Body of pancreas (tissue), 4 donors: ENCODE data around the gene ZBED5. TPM values are rescaled to one million over a fixed set of nuclear protein-coding genes. Genes with fewer than 3 reads are reported as not detected.

Source experiments
- ATAC-seq: fragments of 150-250 bp; one replicate; pipeline ENCODE4 v1.9.1; 2016
- DNase-seq, 4 donors: peaks; one replicate each; pipeline ENCODE4 v3.0.0-alpha.2; 2019
- H3K27ac ChIP-seq, 4 donors: fragments of 200-600 bp; sonication (generic); 1 replicate in 3 of 4; 2 replicates in 1 of 4; pipeline versions ENCODE4 v1.5.1 to v1.6.1; 2016 to 2019; ENCODE audit warnings: mild to moderate bottlenecking in 1 of 4, mixed read lengths in 1 of 4, moderate library complexity in 1 of 4
- H3K27me3 ChIP-seq, 2 donors: fragments of 200-600 bp; sonication (generic); one replicate each; pipeline ENCODE4 v1.6.0; 2016; ENCODE audit warnings: mild to moderate bottlenecking in 1 of 2
- H3K36me3 ChIP-seq, 2 donors: fragments of 200-600 bp; sonication (generic); replicated peaks in 1 of 2; 2 replicates each; pipeline ENCODE4 v1.5.1; 2016; ENCODE audit warnings: low read depth in 2 of 2; ENCODE audit not compliant: insufficient read depth in 1 of 2
- H3K4me1 ChIP-seq: fragments of 200-600 bp; sonication (generic); one replicate; pipeline ENCODE4 v1.6.0; 2016
- H3K4me3 ChIP-seq, 2 donors: fragments of 200-600 bp; sonication (generic); 1 replicate in 1 of 2; 2 replicates in 1 of 2; pipeline ENCODE4 v1.5.1; 2016 to 2019
- H3K9me3 ChIP-seq, 3 donors: fragments of 200-600 bp; sonication (generic); 1 replicate in 2 of 3; 2 replicates in 1 of 3; pipeline ENCODE4 v1.5.1; 2016
- CTCF ChIP-seq, 7 experiments: fragments of 450-650 bp in 4 of 7; fragments of 200-600 bp in 3 of 7; sonication (generic) in 3 of 7; IDR thresholded peaks; one replicate each; pipeline ENCODE4 v1.5.1; 2016 to 2019; ENCODE audit warnings: antibody characterized with exemption in 7 of 7
- POLR2A ChIP-seq, 3 donors: fragments of 450-650 bp; IDR thresholded peaks; one replicate each; pipeline ENCODE4 v1.6.1; 2016; ENCODE audit warnings: antibody characterized with exemption in 3 of 3, mild to moderate bottlenecking in 2 of 3
- WGBS, 2 donors: methylation state at CpG; one replicate each; pipeline ENCODE4 v1.1.5; 2017; 5-methylcytosine and 5-hydroxymethylcytosine counted together
- intact Hi-C: fragments of 100-400 bp; cut with DNase I; formaldehyde crosslinking; loops from one replicate; pipeline ENCODE4 v1.15.1; 2023
- total RNA-seq, 2 donors: library from RNA; depleted of rRNA; stranded (reverse); fragments of >200 nt; gene quantifications; one replicate each; pipeline ENCODE4 v1.1.0, GENCODE V29; 2016

ZBED5 gene
- total RNA-seq, 2 donors from 2014 or later, result 16.5 to 24.1 TPM

GRCh38 chr11:10808235-10808552 lies 49.7 kb downstream of the ZBED5 start:
- peak in 1 of 4 donors; percentile 48 for DNase-seq
- Histone ChIP-seq H3K4me3 (peak overlapping the region; percentile 83 to 94), H3K36me3 (peaks cover 25 to 28% of the 10 kb centered on the region in 2 donors), H3K4me1 (peaks cover 35% of the 10 kb centered on the region), H3K27ac (peak overlapping the region; percentile 75 to 98 (median 96)), H3K27me3 (no peaks in the 10 kb centered on the region), H3K9me3 (no peaks in the 10 kb centered on the region)
- intact Hi-C loops, result no loop called here
- 0 to 20% methylated on average over 1 to 35 of the region's 36 CpGs for WGBS, 2 donors
- ATAC-seq, result peak; percentile 12
- TF ChIP-seq POLR2A (IDR thresholded peaks at IDR 0.05), result no peak
- peak in 1 of 7 experiments; percentile 8 for TF ChIP-seq CTCF (IDR thresholded peaks at IDR 0.05)

- no peak for TF ChIP-seq POLR2A (IDR thresholded peaks at IDR 0.05)
- peaks cover 36% of the 10 kb centered on the region for H3K4me1 ChIP-seq
- ATAC-seq, result peak; percentile 5
- no peaks in the 10 kb centered on the region for H3K9me3 ChIP-seq
- WGBS, 2 donors, result 0 to 1% methylated on average over 25 to 39 of the region's 39 CpGs
- H3K4me3 ChIP-seq, result peak overlapping the region; percentile 83 to 94
- no peaks in the 10 kb centered on the region for H3K27me3 ChIP-seq
- intact Hi-C loops, result no loop called here
- peak; percentile 49 to 63 (median 54) for DNase-seq
- peaks cover 31 to 33% of the 10 kb centered on the region in 2 donors for H3K36me3 ChIP-seq
- peak overlapping the region; percentile 75 to 98 (median 96) for H3K27ac ChIP-seq
Observed at GRCh38 chr11:10807493-10808234, 50.2 kb downstream of the ZBED5 start.

GRCh38 chr11:10806206-10806605 lies 51.6 kb downstream of the ZBED5 start:
- peaks cover 39 to 45% of the 10 kb centered on the region in 2 donors for H3K36me3 ChIP-seq
- no peaks in the 10 kb centered on the region for H3K27me3 ChIP-seq
- peaks cover 46% of the 10 kb centered on the region for H3K4me1 ChIP-seq
- no peaks in the 10 kb centered on the region for H3K9me3 ChIP-seq
- H3K4me3 ChIP-seq, result no peak overlapping the region
- H3K27ac ChIP-seq, result peak overlapping the region in 1 of 4 donors; percentile 4
- TF ChIP-seq CTCF (IDR thresholded peaks at IDR 0.05), result no peak
- TF ChIP-seq POLR2A (IDR thresholded peaks at IDR 0.05), result no peak
- intact Hi-C loops, result no loop called here
- DNase-seq (no peak), ATAC-seq (no peak)
- 63 to 70% methylated on average over 4 of the region's 4 CpGs for WGBS, 2 donors

GRCh38 chr11:10805741-10806140 lies 52.1 kb downstream of the ZBED5 start:
- H3K4me1 ChIP-seq, result peaks cover 46% of the 10 kb centered on the region
- peak overlapping the region in 1 of 4 donors; percentile 4 for H3K27ac ChIP-seq
- H3K4me3 ChIP-seq, result no peak overlapping the region
- peaks cover 43 to 49% of the 10 kb centered on the region in 2 donors for H3K36me3 ChIP-seq
- 35 to 37% methylated on average over 8 of the region's 8 CpGs for WGBS, 2 donors
- intact Hi-C loops, result no loop called here
- TF ChIP-seq POLR2A (IDR thresholded peaks at IDR 0.05), result no peak
- TF ChIP-seq CTCF (IDR thresholded peaks at IDR 0.05), result no peak
- DNase-seq (no peak), ATAC-seq (no peak)
- H3K27me3 ChIP-seq, result no peaks in the 10 kb centered on the region
- H3K9me3 ChIP-seq, result no peaks in the 10 kb centered on the region

- intact Hi-C loops, result no loop called here
- Histone ChIP-seq H3K4me1 (peaks cover 40% of the 10 kb centered on the region), H3K27ac (no peak overlapping the region), H3K27me3 (no peaks in the 10 kb centered on the region), H3K4me3 (no peak overlapping the region), H3K9me3 (no peaks in the 10 kb centered on the region), H3K36me3 (peaks cover 57 to 68% of the 10 kb centered on the region in 2 donors)
- 62 to 70% methylated on average over 6 of the region's 6 CpGs for WGBS, 2 donors
- ATAC-seq (no peak), DNase-seq (no peak)
- TF ChIP-seq CTCF (IDR thresholded peaks at IDR 0.05) (no peak), POLR2A (IDR thresholded peaks at IDR 0.05) (no peak)
Observed at GRCh38 chr11:10803676-10804075, 54.2 kb downstream of the ZBED5 start.

Other genes with a start within 250 kb of the ZBED5 start
- gene IRAG1, start 164.3 kb downstream of the ZBED5 start, total RNA-seq, result 10 to 100 TPM in 1 of 2 donors, 1 to 10 TPM in 1; 1.6 to 10.1 TPM
- gene CTR9, start 106.8 kb downstream of the ZBED5 start, total RNA-seq, result 10 to 100 TPM; 12.2 to 28.7 TPM
- gene EIF4G2, start 49.1 kb downstream of the ZBED5 start, total RNA-seq, result 100 to 1,000 TPM; 223 to 230 TPM